ENCODE results near the gene PRLR. TPM values are rescaled to one million over a fixed set of nuclear protein-coding genes. Genes with fewer than 3 reads are reported as not detected.

PRLR gene
- total RNA-seq, 3 donors from 2014 or later (not counting 1 experiment from before 2014, with no cell fraction given) = 0.05 to 0.16 (median 0.09) TPM

- Histone ChIP-seq H3K36me3 (ENCODE audit: control insufficient read depth, insufficient read depth, low read length) (no peaks in the 10 kb centered on the region), H3K9me3 (ENCODE audit: control insufficient read depth, insufficient read depth, low read length) (peaks cover 12% of the 10 kb centered on the region), H3K27ac (ENCODE audit: low read length) (no peak overlapping the region), H3K4me3 (ENCODE audit: low read length) (no peak overlapping the region), H3K27me3 (ENCODE audit: control insufficient read depth, insufficient read depth, low read length) (no peaks in the 10 kb centered on the region), H3K4me1 (ENCODE audit: control insufficient read depth, insufficient read depth, low read length) (no peaks in the 10 kb centered on the region)
- intact Hi-C loops (cut with micrococcal nuclease) = no loop called here
- TF ChIP-seq CTCF (IDR thresholded peaks at IDR 0.05) = no peak
- no peaks in the 10 kb centered on the region for H3K27me3 Mint-ChIP-seq (ENCODE audit: low read depth in 2 of 2)
- no peak overlapping the region for H3K4me3 Mint-ChIP-seq
- ATAC-seq = no peak
- no peaks in the 10 kb centered on the region for H3K36me3 Mint-ChIP-seq
- no peak overlapping the region for H3K27ac Mint-ChIP-seq
- no peak for DNase-seq
- 83% methylated on average over 2 of the region's 2 CpGs for WGBS (ENCODE audit: insufficient coverage)
- no peaks in the 10 kb centered on the region for H3K4me1 Mint-ChIP-seq
- peaks cover 6 to 14% of the 10 kb centered on the region in 2 donors for H3K9me3 Mint-ChIP-seq
These were observed 22.7 kb upstream of the PRLR start for GRCh38 chr5:35252963-35253362.

- H3K27me3 Mint-ChIP-seq (ENCODE audit: low read depth in 2 of 2) = no peaks in the 10 kb centered on the region
- Histone ChIP-seq H3K36me3 (ENCODE audit: control insufficient read depth, insufficient read depth, low read length) (no peaks in the 10 kb centered on the region), H3K4me3 (ENCODE audit: low read length) (no peak overlapping the region), H3K27ac (ENCODE audit: low read length) (no peak overlapping the region), H3K27me3 (ENCODE audit: control insufficient read depth, insufficient read depth, low read length) (no peaks in the 10 kb centered on the region), H3K9me3 (ENCODE audit: control insufficient read depth, insufficient read depth, low read length) (peaks cover 12% of the 10 kb centered on the region), H3K4me1 (ENCODE audit: control insufficient read depth, insufficient read depth, low read length) (no peaks in the 10 kb centered on the region)
- 84% methylated on average over 3 of the region's 5 CpGs for WGBS (ENCODE audit: insufficient coverage)
- no peak for TF ChIP-seq CTCF (IDR thresholded peaks at IDR 0.05)
- no peak overlapping the region for H3K4me3 Mint-ChIP-seq
- peaks cover 6 to 12% of the 10 kb centered on the region in 2 donors for H3K9me3 Mint-ChIP-seq
- no peak overlapping the region for H3K27ac Mint-ChIP-seq
- no peaks in the 10 kb centered on the region for H3K4me1 Mint-ChIP-seq
- ATAC-seq (no peak), DNase-seq (no peak)
- H3K36me3 Mint-ChIP-seq = no peaks in the 10 kb centered on the region
- intact Hi-C loops (cut with micrococcal nuclease) = no loop called here
These were observed 18.8 kb upstream of the PRLR start for GRCh38 chr5:35248843-35249780.

GRCh38 chr5:35247648-35248034 is 17.4 kb upstream of the PRLR start:
- Histone ChIP-seq H3K27ac (ENCODE audit: low read length) (no peak overlapping the region), H3K9me3 (ENCODE audit: control insufficient read depth, insufficient read depth, low read length) (peaks cover 3% of the 10 kb centered on the region), H3K4me3 (ENCODE audit: low read length) (no peak overlapping the region), H3K27me3 (ENCODE audit: control insufficient read depth, insufficient read depth, low read length) (no peaks in the 10 kb centered on the region), H3K4me1 (ENCODE audit: control insufficient read depth, insufficient read depth, low read length) (no peaks in the 10 kb centered on the region), H3K36me3 (ENCODE audit: control insufficient read depth, insufficient read depth, low read length) (no peaks in the 10 kb centered on the region)
- no peak for DNase-seq
- peaks cover 2 to 8% of the 10 kb centered on the region in 2 donors for H3K9me3 Mint-ChIP-seq
- ATAC-seq = no peak
- H3K4me1 Mint-ChIP-seq = no peaks in the 10 kb centered on the region
- WGBS (ENCODE audit: insufficient coverage) = 91% methylated on average over 6 of the region's 6 CpGs
- H3K27ac Mint-ChIP-seq = no peak overlapping the region
- no peaks in the 10 kb centered on the region for H3K36me3 Mint-ChIP-seq
- intact Hi-C loops (cut with micrococcal nuclease) = no loop called here
- no peaks in the 10 kb centered on the region for H3K27me3 Mint-ChIP-seq (ENCODE audit: low read depth in 2 of 2)
- TF ChIP-seq CTCF (IDR thresholded peaks at IDR 0.05) = no peak
- no peak overlapping the region for H3K4me3 Mint-ChIP-seq

Measured in natural killer cell (primary cell).